NOMO-1 (cell line): Measurements from ENCODE around the gene MTA1.

Source experiments
- DNase-seq, 2 experiments: peaks; one replicate each; lab custom pipeline; 2025; ENCODE audit not compliant: unreplicated experiment in 2 of 2; lab: John Stamatoyannopoulos, UW

Gene MTA1

DNA sequence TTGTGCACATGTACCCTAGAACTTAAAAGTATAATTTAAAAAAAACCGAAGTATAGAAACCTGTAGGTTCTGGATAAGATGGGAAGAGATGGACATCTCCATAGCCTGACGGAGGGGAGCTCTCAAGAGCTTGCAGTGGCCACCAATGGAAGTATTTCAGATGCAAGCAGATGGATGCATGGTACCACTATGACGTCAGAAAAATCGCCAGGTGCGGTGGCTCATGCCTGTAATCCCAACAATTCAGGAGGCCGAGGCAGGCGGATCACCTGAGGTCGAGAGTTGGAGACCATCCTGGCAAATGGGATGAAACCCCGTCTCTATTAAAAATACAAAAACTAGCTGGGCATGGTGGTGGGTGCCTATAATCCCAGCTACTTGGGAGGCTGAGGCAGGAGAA, 17.9 kb upstream of the MTA1 start:
- DNase-seq = no peak

DNA sequence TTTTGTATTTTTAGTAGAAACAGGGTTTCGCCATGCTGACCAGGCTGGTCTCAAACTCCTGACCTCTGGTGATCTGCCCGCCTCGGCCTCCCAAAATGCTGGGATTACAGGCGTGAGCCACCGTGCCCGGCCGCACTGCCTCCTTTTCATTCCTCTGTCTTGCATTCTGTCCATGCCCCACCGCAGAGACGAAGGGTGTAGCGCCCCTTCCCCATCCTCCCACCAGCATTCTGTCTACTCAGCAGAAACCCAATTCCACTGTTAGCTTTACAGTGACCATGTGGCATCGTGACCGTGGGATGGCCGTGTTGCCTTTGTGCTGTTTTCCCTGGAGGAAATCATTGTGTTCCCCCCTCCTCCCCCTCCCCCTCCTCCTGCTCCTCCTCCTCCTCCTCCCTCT, 11.0 kb upstream of the MTA1 start:
- DNase-seq = no peak

DNA sequence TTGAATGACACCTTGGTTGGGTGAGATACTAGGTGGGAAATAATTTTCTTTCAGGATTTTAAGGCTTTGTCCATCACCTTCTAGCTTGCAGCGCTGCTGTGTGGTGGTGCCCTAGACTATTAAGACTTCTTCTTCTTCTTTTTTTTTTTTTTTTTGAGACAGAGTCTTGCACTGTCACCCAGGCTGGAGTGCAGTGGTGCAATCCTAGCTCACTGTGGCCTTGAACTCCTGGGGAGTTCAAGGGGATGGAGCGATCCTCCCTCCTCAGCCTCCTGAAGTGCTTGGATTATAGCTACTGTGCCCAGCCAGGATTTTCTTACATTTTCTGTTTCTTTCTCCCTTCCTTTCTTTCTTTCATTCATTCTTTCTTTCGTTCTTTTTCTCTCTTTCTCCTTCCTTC, 10.3 kb upstream of the MTA1 start:
- DNase-seq = peak in 1 of 2 experiments; percentile 13

DNA sequence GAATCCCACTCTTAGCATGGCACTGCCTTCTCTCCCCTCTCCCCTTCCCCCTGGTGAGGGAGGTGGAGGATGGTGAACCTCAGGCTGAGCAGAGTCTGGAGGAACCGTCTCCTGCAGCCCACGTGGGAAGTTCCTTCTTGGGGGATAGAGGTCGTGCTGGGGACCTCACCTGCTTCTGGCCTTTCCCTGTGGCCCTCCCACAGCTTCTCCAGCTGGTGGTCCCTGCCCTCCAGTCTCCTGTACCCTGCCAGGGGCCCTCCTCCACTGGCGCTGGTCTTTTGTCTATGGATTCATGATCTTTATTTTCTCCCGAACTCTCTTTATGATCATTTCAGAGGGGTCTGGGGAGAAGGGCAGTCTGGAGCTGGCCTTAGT, 9.0 kb upstream of the MTA1 start:
- DNase-seq = no peak

DNA sequence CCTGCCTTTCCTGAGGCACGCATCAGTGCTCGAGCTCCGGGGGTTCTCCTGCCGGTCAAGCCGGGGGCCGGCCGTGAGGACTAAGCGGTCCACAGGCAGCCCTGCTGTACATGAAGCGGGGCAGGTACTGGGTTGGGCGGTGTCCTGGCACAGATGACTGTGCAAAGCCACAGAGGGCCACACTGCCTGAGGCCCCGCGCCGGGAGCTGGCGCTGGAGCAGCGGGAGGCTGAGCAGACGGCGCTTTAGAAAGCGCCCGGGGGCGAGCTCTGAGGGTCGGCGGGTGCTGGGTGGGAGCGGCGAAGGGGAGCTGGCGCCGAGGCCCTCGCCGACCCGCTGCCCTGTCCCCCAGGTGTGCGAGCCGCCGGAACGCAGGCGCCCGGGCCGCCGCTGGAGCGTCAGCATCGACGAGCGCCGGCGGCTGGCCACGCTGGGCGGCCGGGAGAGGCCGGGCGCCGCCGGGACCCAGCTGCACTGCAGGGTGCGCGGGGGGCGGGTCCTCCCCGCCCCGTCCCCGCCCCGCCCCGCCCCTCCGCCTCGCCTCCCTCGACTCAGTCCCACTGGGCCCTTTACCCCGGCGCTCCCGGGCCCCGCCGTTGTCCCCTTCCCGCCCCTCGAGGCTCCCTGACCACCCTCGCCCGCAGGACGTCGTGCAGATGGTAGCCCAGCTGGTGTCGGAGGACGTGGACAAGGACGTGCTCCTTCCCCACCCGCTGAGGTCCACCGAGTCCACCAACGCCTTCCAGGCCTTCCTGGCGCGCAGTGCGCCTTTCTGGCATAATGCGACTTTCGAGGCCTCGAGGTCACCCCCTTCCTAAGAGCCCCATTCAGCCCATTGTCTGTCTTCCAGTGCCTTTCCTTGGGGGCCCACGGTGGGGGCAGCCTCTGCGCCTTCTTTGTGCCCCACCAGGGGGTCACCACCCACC, 8.3 kb upstream of the MTA1 start:
- DNase-seq = peak in 1 of 2 experiments; percentile 4

DNA sequence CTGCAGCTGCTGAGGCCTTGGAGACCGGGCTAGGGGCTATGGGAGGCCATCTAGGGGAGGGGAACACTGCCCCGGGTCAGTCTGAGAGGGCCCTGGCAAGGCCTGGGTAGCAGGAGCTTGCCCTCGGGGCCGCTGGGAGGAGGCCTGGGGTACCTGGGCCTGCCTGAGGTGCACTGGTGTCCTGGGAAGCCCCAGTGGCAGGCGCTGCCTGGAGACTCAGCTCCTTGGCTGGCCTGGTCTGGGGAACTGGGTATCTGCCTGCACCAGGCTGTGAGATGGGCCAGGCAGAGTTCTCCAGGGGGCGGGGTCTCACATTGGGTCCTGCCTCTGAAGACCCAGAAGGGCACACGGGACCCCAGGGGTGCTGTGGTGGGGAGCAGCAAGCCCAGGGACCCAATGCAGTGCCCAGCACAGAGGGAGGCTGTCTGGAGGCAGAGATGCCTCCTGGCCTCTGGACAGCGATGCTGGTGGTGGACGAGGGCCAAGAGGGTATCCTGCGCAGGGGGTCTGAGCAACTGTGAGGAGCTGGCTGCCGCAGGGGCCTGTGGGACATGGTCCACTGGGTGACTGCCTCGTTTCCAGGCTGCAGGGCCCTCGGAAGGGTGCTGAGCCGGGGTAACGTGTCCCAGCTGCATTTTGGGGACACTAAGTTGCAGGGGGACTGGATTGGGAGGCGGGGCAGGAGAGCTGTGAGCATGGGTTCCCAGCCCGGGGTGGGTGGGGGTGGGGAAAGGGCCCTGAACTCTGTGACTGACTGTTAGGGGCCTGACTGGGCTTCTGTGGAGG, 7.4 kb upstream of the MTA1 start:
- no peak for DNase-seq

DNA sequence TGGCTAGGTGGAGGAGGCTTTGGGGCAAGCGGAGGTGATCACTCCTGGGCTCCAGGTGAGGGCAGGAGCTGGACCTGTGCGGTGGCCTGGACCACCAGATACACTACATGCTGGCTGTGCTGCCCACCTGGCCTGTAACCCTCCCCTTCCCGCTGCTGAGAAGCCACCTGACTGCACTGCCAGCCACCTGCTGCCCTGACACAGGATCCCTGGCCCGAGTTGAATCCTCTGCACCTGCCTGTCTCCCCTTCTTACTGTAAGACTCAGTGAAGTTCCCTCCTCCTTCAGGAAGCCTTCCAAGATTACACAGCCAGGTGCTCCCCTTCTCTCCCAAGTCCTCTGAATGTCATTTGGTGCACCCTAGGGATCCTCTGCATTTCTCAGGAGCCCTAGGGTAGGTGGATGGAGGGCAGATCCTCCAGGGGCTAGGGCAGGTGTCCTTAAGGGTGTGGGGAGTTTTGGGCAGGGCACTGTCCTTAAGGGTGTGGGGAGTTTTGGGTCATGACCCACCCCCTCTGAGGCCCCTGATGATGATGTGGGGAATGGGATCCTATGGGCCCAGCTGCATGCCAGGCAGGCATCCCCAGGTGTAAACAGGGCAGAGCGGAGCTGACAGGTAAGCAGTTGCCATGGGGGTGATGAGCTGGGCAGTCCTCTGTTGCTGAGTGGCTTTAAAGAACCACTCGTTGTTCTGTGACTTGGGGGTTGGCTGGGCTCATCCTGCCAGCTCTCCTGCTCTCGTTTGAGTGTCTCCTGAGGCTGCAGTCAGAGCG, 6.7 kb upstream of the MTA1 start:
- no peak for DNase-seq

DNA sequence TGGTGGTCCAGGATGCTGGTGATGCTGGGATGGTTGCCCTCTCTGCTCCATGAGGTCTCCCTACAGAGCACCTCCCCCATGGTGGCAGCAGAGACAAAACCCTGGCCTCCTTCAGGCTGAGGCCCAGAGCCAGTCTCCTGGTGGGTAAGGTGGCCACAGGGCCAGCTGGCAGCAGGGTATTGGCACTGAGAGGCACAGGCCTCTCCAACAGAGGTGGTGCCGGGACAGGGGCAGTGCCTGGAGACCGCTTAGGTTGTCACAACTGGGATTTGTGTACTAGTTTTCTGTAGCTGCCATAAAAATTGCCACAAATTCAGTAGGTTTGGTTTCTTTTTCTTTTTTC, 6.1 kb upstream of the MTA1 start:
- DNase-seq = no peak

DNA sequence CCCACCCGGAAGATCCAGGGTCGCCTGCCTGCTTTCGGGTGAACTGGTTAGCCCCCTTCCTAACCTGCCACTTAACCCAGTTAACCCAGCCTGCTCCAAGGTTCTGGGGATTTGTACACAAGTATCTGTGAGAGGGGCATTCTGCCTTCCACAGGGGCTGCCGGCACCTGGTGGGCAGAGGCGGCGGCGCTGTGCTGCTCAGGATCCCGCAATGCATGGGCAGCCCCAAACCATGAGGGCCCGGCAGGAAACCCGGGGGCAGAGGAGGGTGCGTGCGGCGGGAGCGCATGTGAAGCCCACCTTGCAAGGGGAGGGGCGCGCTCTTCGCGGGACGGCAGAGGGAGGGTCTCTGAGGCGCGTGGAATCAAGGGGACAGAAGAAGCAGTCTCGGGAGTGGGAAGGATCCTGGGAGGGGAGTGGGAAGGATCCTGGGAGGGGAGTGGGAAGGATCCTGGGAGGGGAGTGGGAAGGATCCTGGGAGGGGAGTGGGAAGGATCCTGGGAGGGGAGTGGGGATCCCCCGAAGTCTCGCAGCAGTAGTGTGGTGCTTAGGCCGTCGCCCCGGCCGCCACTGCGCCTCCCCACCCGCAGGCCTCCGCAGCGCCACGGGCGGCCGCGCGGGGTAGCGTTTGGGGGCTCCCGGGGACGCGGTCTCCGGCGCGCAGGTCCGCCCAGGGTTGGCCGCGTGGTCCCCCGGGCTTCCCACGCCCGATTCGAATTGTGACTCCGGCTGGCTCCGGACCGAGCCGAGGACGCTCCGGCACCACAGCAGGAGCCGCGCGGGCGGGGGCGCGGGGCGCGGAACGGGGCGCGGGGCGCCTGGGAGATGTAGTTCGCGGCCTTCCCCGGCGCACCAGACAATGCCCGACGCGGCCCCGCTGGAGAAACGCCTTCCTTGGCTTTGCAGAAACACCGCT, 4.9 kb upstream of the MTA1 start:
- DNase-seq = peak; percentile 69 to 79

DNA sequence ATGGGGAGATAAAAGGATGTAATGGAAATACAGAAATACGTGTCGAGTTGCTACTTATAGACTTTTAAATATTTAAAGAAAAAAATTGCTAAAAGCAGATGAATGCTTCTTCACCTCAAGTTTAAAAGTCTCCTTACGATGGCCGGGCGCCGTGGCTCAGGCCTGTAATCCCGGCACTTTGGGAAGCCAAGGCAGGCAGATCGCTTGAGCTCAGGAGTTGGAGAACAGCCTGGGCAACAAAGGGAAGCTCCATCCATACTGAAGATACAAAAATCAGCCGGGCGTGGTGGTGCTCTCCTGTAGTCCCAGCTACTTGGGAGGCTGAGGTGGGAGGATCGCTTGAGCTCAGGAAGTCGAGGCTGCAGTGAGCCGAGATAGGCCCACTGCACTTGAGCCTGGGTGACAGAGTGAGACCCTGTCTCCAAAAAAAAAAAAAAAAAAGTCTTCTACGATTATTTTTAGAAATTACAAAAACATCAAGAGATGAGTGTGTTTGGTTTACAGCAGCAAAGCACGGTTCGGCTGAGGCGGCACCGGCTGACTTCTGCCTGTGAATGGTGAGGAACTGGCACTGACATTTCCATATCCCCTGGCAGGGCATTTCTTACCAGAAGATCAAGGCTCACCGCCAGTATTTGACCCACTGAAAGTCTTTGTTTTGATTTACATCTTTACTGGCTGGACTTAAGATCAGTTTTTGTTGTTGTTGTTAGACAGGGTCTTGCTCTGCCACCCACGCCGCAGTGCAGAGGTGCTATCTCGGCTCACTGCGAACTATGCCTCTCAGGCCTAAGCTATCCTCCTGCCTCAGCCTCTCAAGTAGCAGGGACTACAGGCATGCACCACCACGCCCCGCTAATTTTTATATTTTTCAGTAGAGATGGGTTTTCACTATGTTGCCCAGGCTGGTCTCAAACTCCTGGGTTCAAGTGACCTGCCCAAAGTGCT, 3.9 kb upstream of the MTA1 start:
- no peak for DNase-seq

DNA sequence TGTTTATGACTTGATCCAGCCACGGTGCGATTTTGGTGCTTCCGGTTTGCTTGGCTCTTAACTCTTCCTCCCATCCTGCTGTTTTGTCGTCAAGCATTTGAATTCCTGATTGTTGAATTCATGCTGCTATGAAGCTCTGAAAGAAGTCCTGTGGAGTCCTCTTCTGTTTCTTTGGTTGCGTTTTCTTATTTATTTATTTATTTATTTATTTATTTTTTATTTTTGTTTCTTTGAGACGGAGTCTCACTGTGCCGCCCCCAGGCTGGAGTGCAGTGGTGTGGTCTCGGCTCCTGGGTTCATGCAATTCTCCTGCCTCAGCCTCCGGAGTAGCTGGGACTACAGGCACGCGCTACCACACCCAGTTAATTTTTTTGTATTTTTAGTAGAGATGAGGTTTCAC, 3.0 kb upstream of the MTA1 start:
- DNase-seq = no peak

DNA sequence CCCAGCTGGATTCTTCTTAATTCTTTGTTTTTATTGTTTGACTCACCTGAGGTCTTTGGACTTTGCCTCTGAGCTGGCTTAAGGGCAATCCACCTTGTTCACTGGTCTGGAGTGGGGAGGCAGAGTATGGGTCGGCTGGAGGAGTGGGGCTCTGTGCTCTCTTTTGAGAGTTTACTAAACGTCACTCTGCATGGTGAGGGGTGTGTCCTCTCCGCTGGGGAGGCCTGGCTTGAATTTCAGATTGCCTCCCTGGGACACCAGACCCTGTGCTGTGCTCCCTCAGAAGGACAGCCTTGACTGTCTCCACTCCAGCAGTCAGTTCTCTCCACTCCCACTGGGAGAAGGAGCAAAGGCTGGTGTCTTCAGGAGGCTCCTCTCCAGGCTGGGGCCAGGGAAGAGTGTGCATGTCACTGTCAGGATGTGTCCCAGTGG, 1.9 kb upstream of the MTA1 start:
- no peak for DNase-seq

DNA sequence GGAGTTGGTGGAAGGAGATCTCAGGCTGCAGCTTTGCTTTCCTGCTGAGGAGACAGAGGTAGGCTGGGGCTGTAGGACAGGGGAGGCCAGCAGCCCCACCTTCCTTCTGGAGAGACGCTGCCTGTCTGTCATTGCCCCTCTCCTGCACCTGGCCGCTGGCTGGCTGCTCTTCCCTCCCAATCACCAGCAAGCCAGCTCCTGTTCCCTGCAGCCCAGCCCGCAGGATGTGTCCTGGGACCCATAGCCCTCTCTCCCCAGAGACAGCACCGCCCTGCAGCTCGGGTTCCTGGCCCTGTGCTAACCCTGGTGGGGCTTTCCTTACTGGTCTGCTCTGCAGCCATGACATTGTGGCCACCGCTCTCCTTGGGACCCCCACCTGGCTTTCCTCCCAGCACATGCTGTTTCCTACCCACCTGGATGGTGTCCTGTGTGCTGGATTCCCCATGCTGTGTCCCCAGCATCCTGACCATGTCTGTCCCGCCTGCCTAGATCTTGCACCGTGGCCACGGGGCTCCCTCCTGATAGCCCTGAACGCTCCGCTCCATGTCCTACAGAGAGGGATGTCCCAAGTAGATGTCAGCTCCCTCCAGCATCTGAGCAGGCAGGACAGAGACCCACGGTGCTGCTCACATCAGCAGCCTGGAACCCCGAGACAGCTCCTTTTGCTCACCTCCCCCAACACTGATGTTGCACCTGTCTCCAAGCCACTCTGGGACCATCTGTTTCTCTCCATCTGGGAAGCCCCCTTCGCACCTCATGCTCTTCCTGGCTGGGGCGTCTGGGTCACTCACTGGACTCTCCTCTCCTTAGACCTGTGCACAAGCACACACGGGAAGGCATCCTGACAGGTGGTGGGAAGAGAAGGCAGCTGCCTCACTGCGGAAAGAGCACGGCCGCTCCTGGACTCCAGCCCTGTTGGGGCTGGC, 1.1 kb upstream of the MTA1 start:
- no peak for DNase-seq

DNA sequence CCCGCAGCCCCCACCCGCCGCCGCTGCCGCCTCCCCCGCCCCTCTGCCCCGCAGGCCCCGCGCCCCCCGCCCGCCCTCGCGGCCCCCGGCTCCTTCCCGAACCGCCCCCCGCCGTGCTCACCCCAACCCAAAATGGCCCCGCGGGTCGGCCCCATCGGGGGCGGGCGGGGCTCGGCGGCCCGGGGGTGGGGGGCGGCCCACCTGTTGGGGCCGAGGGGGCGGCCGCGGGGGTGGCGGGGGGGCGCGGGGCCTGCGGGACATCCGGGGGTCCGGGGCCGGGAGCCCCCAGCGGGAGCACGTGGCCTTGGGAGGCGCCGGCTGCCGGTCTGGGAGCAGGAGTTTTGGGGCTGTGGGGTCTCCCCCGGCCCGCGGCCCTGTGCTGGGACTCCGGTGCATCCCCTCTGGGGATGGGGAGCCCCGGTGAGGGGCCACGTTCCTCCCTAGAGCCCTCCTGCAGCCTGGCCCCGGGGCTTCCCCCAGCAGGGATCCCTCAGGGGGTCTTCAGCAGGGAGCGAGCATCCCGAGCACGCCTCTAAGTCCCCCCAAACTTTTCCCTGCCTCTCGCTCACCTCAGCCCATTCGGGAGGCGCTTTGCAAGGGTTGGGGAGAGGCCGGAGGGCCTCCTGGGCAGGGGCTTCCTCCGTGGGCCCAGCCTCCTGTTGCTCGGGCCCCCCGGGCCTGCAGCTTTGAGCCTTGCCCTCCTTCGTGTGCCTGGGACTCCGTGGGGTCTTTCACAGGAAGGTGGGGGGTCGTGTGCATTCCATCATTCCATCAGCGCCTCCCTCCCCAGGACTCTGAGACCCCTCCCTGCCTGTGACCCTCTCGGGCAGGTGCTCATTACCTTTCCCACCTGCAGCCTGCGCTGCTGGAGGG, 710 bp downstream of the MTA1 start:
- no peak for DNase-seq

DNA sequence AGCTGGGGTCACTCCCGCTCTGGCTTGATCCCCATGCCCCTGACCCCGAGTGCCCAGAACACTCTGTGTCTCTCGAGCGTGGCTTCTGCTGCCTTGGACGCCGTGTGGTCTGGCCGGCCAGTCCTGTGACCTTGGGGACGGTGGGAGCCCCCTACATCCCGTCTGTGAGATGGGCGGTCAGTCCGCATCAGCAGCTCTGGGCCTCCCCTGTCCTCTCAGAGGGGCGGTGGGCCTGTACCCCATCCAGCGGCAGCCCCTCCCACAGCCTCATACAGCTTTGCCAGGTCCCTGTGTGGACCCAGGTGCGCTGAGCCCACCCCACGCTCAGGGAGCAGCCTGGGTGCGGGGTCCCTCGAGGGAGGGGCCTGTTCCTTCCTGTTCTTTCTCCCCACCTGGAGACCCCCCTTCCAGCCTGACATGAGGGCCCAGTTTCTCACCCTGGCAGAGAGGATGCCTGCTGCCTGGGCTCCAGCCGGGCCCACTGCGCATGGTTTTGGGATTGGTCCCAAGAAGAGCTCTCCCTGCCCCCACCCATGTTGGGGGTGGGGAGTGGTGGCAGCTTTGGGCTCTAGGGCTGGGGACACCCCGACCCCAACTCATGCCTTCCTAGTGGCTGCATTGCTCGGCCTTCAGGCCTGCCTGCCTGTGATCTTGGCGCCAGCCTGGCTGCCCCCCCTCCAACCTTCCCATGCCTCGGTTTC, 1.5 kb downstream of the MTA1 start:
- no peak for DNase-seq

DNA sequence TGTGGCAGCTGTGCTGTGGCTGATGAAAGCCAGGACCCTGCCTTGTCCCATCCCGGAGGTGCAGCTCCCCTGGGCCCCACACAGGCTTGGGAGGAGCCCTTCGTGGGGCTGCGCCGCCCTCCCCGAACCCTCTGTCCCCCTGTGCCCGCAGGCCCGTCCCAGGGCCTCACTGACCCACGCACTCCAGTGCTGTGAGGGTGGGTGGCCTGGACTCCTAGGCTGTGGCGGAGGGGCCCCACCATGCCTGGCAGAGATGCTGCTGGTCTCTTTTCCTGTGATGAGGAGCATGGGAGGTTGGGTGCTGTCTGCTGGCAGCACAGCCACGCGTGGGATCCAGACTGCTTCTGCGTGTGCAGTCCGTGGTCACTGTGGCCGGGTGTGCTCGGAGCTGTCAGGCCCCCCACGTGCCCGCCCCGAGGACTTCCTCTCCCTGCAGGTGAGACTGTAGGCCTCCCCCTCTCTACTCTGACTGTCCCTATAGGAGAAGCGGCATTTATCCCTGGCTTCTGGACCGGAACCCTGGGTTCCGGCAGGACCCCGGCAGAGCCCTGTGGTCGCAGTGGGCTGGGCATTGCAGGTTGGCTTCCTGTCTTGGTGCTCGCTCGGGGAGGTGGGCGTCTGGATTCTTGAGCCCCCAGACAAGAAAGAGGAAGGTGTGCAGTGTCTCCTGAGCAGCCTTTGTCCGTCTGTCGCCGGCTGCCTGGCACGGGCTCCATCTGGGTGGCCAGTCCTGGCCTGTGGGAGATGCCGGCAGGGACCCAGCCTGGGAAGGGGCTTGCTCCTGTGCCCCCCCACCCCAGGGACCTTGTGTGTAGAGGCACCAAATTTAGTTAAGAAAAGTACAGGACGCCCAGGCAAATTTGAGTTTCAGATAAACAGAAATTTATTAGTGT, 2.3 kb downstream of the MTA1 start:
- DNase-seq = no peak
